NCI-H2196 (cell line): Measurements from ENCODE around the gene ATP6V0A1.
"Not testable (repeated sequence)": the region's sequence is repeated elsewhere in the genome, so short reads cannot be mapped to it uniquely, and the experiment has no call there.

ENCODE experiments used
- DNase-seq: peaks from one replicate; lab custom pipeline; 2025; ENCODE audit not compliant: unreplicated experiment; lab: John Stamatoyannopoulos, UW

ATP6V0A1 gene

GRCh38 chr17:42555961-42556617 is 97.4 kb downstream of the ATP6V0A1 start:
- DNase-seq, result not testable (repeated sequence)

- DNase-seq, result peak; percentile 6
Observed at GRCh38 chr17:42559075-42559474, 100.4 kb downstream of the ATP6V0A1 start.

GRCh38 chr17:42560246-42560645 is 101.6 kb downstream of the ATP6V0A1 start:
- DNase-seq, result no peak

- DNase-seq, result peak; percentile 88
Observed at GRCh38 chr17:42561897-42562387, 103.3 kb downstream of the ATP6V0A1 start, which contains the start of gene COASY. Gene COASY, plus strand, starts transcription at chr17:42562148. Its CDS starts 475 bp downstream, at chr17:42562623.

GRCh38 chr17:42562388-42563142 is 103.9 kb downstream of the ATP6V0A1 start:
- no peak for DNase-seq

- no peak for DNase-seq
Observed at GRCh38 chr17:42563143-42563509, 104.4 kb downstream of the ATP6V0A1 start.

GRCh38 chr17:42563543-42563942 is 104.9 kb downstream of the ATP6V0A1 start:
- DNase-seq, result no peak

GRCh38 chr17:42563950-42564349 is 105.3 kb downstream of the ATP6V0A1 start:
- no peak for DNase-seq

GRCh38 chr17:42564815-42565522 is 106.3 kb downstream of the ATP6V0A1 start:
- DNase-seq, result no peak

GRCh38 chr17:42565523-42566214 is 107.0 kb downstream of the ATP6V0A1 start:
- no peak for DNase-seq

- DNase-seq, result no peak
Observed at GRCh38 chr17:42566215-42566882, 107.7 kb downstream of the ATP6V0A1 start.

GRCh38 chr17:42566883-42567573 is 108.3 kb downstream of the ATP6V0A1 start, which contains the start of gene MLX:
Gene MLX, plus strand, starts transcription at chr17:42567100. Its CDS starts 25 bp downstream, at chr17:42567125.
- peak; percentile 89 for DNase-seq

GRCh38 chr17:42568341-42569111 is 109.8 kb downstream of the ATP6V0A1 start:
- DNase-seq, result no peak

- DNase-seq, result no peak
Observed at GRCh38 chr17:42571435-42572225, 113.0 kb downstream of the ATP6V0A1 start.
